ENCODE results near the gene COA1. TPM values are rescaled to one million over a fixed set of nuclear protein-coding genes. Genes with fewer than 3 reads are reported as not detected.

The COA1 gene
- total and polyA plus RNA-seq, 9 of the 15 experiments (the other 6 are each of a cell fraction or from before 2014, with no cell fraction given), result 98.9 to 463 (median 181) TPM

- in situ Hi-C loops (cut with MboI), result no loop called here
- no peak for FAIRE-seq
- Histone ChIP-seq H3K9me3 (replicated peaks; ENCODE audit: control insufficient read depth, insufficient read depth, low read depth, low read length) (no peaks in the 10 kb centered on the region), H3K9ac (ENCODE audit: insufficient read depth in 1 of 2, low read depth in 2 of 2, low read length in 2 of 2) (0 out of 4 replicates have a peak overlapping the region, but pooled peaks of 1 of the 2 experiments have one; percentile 2), H3K27me3 (ENCODE audit: control insufficient read depth in 2 of 2, insufficient read depth in 2 of 2, low read length in 2 of 2) (no peaks in the 10 kb centered on the region), H3K4me1 (replicated peaks in 1 of 2; ENCODE audit: control insufficient read depth in 2 of 2, insufficient read depth in 2 of 2, low read length in 2 of 2) (peaks cover 33 to 39% of the 10 kb centered on the region in 2 experiments), H3K4me2 (ENCODE audit: insufficient read depth, low read length) (no peak overlapping the region), H3K4me3 (no peak overlapping the region), H3K36me3 (ENCODE audit: control insufficient read depth, insufficient read depth, low read length) (peaks cover 15% of the 10 kb centered on the region), H2AFZ (ENCODE audit: low read depth, low read length) (no peak overlapping the region), H3K9me1 (ENCODE audit: control insufficient read depth, insufficient read depth, low read length) (no peaks in the 10 kb centered on the region), H4K20me1 (replicated peaks; ENCODE audit: control insufficient read depth, insufficient read depth, low read length) (no peaks in the 10 kb centered on the region), H3K79me2 (ENCODE audit: control insufficient read depth, insufficient read depth, low read length) (peaks cover 35% of the 10 kb centered on the region), H3K27ac (ENCODE audit: extremely low read depth, low read depth, low read length) (no peak overlapping the region)
- TF ChIP-seq ZC3H8 (IDR thresholded peaks at IDR 0.05) (no peak), MCM2 (IDR thresholded peaks at IDR 0.05; ENCODE audit: low read depth) (no peak)
- no peak for ATAC-seq
- no TSS peak for BruUV-seq (replicated peaks)
- no peak for DNase-seq (ENCODE audit: extremely low read depth in 1 of 4, low spot score in 3 of 4)
- intact Hi-C loops (cut with micrococcal nuclease), result no loop called here
- 62% methylated on average over 3 of the region's 3 CpGs for WGBS (ENCODE audit: insufficient coverage, low coverage, missing lambda C conversion rate)
- POLR2A ChIA-PET, result interaction anchor here (1.0 to 1.9 kb wide), 3 partner anchors 11 to 41 kb away, joined by 3 to 8 read pairs (median 3); partner anchors contain the start of gene COA1
- CTCF ChIA-PET (ENCODE audit: low intra/inter-chr PET ratio), result no interaction called here
These were observed 42.2 kb upstream of the COA1 start for GRCh38 chr7:43771573-43771972.

- Histone ChIP-seq H3K4me2 (ENCODE audit: insufficient read depth, low read length) (no peak overlapping the region), H3K79me2 (ENCODE audit: control insufficient read depth, insufficient read depth, low read length) (peaks cover 36% of the 10 kb centered on the region), H4K20me1 (replicated peaks; ENCODE audit: control insufficient read depth, insufficient read depth, low read length) (no peaks in the 10 kb centered on the region), H2AFZ (ENCODE audit: low read depth, low read length) (no peak overlapping the region), H3K9ac (ENCODE audit: insufficient read depth in 1 of 2, low read depth in 2 of 2, low read length in 2 of 2) (no peak overlapping the region), H3K27me3 (ENCODE audit: control insufficient read depth in 2 of 2, insufficient read depth in 2 of 2, low read length in 2 of 2) (no peaks in the 10 kb centered on the region), H3K27ac (ENCODE audit: extremely low read depth, low read depth, low read length) (no peak overlapping the region), H3K4me3 (no peak overlapping the region), H3K36me3 (ENCODE audit: control insufficient read depth, insufficient read depth, low read length) (peaks cover 15% of the 10 kb centered on the region), H3K9me3 (replicated peaks; ENCODE audit: control insufficient read depth, insufficient read depth, low read depth, low read length) (no peaks in the 10 kb centered on the region), H3K9me1 (ENCODE audit: control insufficient read depth, insufficient read depth, low read length) (no peaks in the 10 kb centered on the region), H3K4me1 (replicated peaks in 1 of 2; ENCODE audit: control insufficient read depth in 2 of 2, insufficient read depth in 2 of 2, low read length in 2 of 2) (peaks cover 37 to 41% of the 10 kb centered on the region in 2 experiments)
- ChIA-PET CTCF (ENCODE audit: low intra/inter-chr PET ratio) (no interaction called here), POLR2A (interaction anchor here (0.6 to 1.9 kb wide), 5 partner anchors 9 to 1169 kb away, joined by 3 to 8 read pairs (median 3); partner anchors contain the start of gene COA1)
- BruUV-seq (replicated peaks), result no TSS peak
- peak; percentile 39; the same call in 2 of the 3 replicates for ATAC-seq
- peak in 2 of 4 experiments; percentile 38 to 58 for DNase-seq (ENCODE audit: extremely low read depth in 1 of 4, low spot score in 3 of 4)
- 29% methylated on average over 3 of the region's 3 CpGs for WGBS (ENCODE audit: insufficient coverage, low coverage, missing lambda C conversion rate)
- in situ Hi-C loops (cut with MboI), result no loop called here
- intact Hi-C loops (cut with micrococcal nuclease), result no loop called here
- FAIRE-seq, result peak; percentile 15
- TF ChIP-seq TAL1 (IDR thresholded peaks at IDR 0.05) (no peak), SP1 (CRISPR knock-in tag; IDR thresholded peaks at IDR 0.05) (no peak), RBM15 (IDR thresholded peaks at IDR 0.05; ENCODE audit: insufficient read depth, low read length) (no peak), BACH1 (tag; IDR thresholded peaks at IDR 0.05) (no peak), CBFA2T3 (IDR thresholded peaks at IDR 0.05) (peak; percentile 40), ZNF277 (CRISPR knock-in tag; IDR thresholded peaks at IDR 0.05; ENCODE audit: borderline replicate concordance) (no peak), ZNF592 (IDR thresholded peaks at IDR 0.05) (peak; percentile 65), POLR2A (conservative IDR thresholded peaks at IDR 0.05) (no peak), TGIF2 (CRISPR knock-in tag; IDR thresholded peaks at IDR 0.05) (no peak)
These were observed 41.8 kb upstream of the COA1 start for GRCh38 chr7:43771128-43771527.
